ENCODE results near the gene UGT3A1.
"Not testable (repeated sequence)": the region's sequence is repeated elsewhere in the genome, so short reads cannot be mapped to it uniquely, and the experiment has no call there.

UGT3A1 gene

DNA sequence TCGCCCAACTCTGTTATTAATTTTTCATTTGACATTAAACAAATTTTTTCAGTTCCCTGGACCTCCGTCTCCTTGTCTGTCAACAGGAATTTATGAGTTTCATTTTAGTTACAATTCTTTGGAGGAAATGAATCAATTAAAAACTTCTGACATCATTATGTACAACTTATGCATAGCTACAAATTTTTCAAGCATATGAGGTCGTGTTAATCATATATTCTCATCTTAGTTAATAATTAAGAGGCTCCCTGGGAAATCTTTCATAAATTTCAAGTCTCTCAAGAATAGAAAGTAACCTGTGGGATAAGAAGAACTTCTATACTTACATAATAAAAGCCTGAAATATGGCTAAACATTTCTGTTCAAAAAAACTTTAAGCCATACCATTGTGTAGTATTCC is 3.4 kb downstream of the UGT3A1 start:
- Histone ChIP-seq H3K9me3 (replicated peaks; ENCODE audit: low read length) (no peaks in the 10 kb centered on the region), H3K4me2 (ENCODE audit: low read length) (no peak overlapping the region), H3K36me3 (ENCODE audit: insufficient read depth, low read length) (no peaks in the 10 kb centered on the region), H3K4me3 (ENCODE audit: low read length) (no peak overlapping the region), H3K9ac (ENCODE audit: low read depth, low read length) (no peak overlapping the region), H3K27me3 (ENCODE audit: control insufficient read depth, insufficient read depth, low read length) (peaks cover 20% of the 10 kb centered on the region), H3K4me1 (ENCODE audit: control insufficient read depth, insufficient read depth, low read length) (no peaks in the 10 kb centered on the region)

DNA sequence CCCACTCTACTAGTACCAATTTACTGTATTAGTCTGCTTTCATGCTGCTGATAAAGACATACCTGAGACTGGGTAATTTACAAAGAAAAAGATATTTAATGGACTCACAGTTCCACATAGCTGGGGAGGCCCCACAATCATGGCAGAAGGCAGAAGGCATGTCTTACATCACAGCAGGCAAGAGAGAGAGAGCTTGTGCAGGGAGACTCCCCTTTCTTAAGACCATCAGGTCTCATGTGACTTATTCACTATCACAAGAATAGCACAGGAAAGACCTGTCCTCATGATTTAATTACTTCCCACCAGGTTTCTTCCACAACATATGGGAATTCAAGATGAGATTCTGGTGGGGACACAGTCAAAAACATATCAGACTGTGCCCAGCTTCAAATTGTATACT is 11.5 kb downstream of the UGT3A1 start:
- Histone ChIP-seq H3K9ac (ENCODE audit: low read depth, low read length) (no peak overlapping the region), H3K9me3 (replicated peaks; ENCODE audit: low read length) (no peaks in the 10 kb centered on the region), H3K27me3 (ENCODE audit: control insufficient read depth, insufficient read depth, low read length) (no peaks in the 10 kb centered on the region), H3K4me2 (ENCODE audit: low read length) (no peak overlapping the region), H3K4me3 (ENCODE audit: low read length) (no peak overlapping the region), H3K4me1 (ENCODE audit: control insufficient read depth, insufficient read depth, low read length) (no peaks in the 10 kb centered on the region), H3K36me3 (ENCODE audit: insufficient read depth, low read length) (no peaks in the 10 kb centered on the region)

DNA sequence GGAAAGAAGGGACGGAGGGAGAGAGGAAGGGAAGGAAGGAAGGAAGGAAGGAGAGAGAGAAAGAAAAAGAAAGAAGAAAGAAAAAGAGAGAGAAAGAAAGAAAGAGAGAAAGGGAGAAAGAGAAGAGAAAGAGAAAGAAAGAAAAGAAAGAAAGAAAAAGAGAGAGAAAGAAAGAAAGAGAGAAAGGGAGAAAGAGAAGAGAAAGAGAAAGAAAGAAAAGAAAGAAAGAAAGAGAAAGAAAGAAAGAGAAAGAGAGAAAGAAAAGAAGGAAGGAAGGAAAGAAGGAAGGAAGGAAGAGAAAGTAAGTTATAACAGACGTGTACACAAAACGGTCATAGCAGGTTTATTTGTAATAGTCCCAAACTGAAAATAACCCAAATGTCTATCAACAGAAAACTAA is 14.3 kb downstream of the UGT3A1 start:
- H3K9ac ChIP-seq (ENCODE audit: low read depth, low read length); H3K4me2 ChIP-seq (ENCODE audit: low read length); H3K27me3 ChIP-seq (ENCODE audit: control insufficient read depth, insufficient read depth, low read length); H3K36me3 ChIP-seq (ENCODE audit: insufficient read depth, low read length); H3K4me1 ChIP-seq (ENCODE audit: control insufficient read depth, insufficient read depth, low read length); H3K4me3 ChIP-seq (ENCODE audit: low read length); H3K9me3 ChIP-seq (replicated peaks; ENCODE audit: low read length): not testable (repeated sequence)

DNA sequence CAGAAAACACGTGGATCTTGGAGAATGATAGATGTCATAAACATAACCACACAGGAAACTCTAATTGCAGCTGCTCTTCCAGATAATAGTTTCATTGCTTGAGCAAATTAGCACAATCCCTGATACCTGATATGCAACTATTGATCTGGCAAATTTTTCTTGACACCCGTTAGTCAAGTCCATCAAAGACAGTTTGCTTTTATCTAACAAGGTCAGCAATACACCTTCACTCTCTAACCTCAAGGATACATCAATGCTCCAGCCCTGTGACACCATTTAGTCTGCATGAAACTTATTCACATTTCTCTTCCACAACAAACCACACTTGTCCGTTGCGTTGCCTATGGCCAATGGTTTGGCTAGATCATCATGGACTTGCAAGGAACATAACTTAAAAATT is 16.6 kb downstream of the UGT3A1 start:
- Histone ChIP-seq H3K9me3 (replicated peaks; ENCODE audit: low read length) (no peaks in the 10 kb centered on the region), H3K9ac (ENCODE audit: low read depth, low read length) (no peak overlapping the region), H3K4me2 (ENCODE audit: low read length) (no peak overlapping the region), H3K36me3 (ENCODE audit: insufficient read depth, low read length) (no peaks in the 10 kb centered on the region), H3K27me3 (ENCODE audit: control insufficient read depth, insufficient read depth, low read length) (no peaks in the 10 kb centered on the region), H3K4me1 (ENCODE audit: control insufficient read depth, insufficient read depth, low read length) (no peaks in the 10 kb centered on the region), H3K4me3 (ENCODE audit: low read length) (no peak overlapping the region)

DNA sequence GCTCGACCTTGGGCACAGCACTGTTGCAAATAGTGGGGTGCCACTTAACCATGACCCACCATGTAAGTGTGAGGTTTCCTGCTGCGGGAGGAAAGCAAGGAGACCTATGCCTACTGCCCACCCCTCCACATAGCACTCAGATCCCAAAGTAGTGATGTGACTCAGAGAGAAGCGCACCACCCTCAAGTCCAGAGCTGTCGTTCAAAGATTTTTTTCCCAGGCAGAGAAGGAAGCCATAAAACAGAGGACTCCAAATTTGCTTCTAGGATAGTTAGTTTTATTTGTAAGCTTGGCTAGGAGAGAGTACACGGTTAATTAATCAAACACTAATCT is 19.3 kb downstream of the UGT3A1 start:
- Histone ChIP-seq H3K36me3 (ENCODE audit: insufficient read depth, low read length) (no peaks in the 10 kb centered on the region), H3K9ac (ENCODE audit: low read depth, low read length) (no peak overlapping the region), H3K27me3 (ENCODE audit: control insufficient read depth, insufficient read depth, low read length) (no peaks in the 10 kb centered on the region), H3K4me1 (ENCODE audit: control insufficient read depth, insufficient read depth, low read length) (no peaks in the 10 kb centered on the region), H3K9me3 (replicated peaks; ENCODE audit: low read length) (no peaks in the 10 kb centered on the region), H3K4me2 (ENCODE audit: low read length) (no peak overlapping the region), H3K4me3 (ENCODE audit: low read length) (no peak overlapping the region)

DNA sequence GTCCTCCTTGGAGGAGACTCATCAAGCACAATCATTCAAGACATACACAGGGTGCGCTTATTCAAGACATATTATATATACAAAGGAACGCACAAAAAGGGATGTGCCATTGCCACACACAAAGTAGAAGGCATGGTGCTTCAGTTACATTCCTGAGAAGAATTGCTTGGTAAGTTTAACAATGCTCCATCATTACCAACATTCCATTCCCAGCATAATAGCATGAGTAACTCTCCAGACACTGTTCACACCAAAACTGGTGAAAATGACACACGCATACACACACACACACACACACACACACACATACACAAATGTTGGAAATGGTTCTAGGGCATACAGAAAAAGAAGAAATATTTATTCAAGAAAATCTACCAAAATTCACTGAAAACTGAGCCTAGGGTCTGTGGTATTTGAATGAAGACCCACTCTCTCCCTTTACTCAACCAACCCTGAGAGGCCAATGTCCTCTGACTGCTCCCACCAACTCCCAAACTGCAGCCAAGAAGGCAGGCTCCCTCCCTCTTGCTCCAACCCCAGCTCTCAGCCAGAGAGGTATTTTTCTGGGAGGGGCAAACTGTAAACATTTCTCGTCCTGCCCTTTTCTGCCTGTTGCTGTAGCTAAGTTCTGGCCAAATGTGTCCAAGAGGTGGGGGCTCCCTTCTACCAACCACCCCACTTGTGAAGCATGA is 19.9 kb downstream of the UGT3A1 start:
- Histone ChIP-seq H3K4me3 (ENCODE audit: low read length) (no peak overlapping the region), H3K36me3 (ENCODE audit: insufficient read depth, low read length) (no peaks in the 10 kb centered on the region), H3K4me1 (ENCODE audit: control insufficient read depth, insufficient read depth, low read length) (no peaks in the 10 kb centered on the region), H3K9me3 (replicated peaks; ENCODE audit: low read length) (no peaks in the 10 kb centered on the region), H3K27me3 (ENCODE audit: control insufficient read depth, insufficient read depth, low read length) (no peaks in the 10 kb centered on the region), H3K4me2 (ENCODE audit: low read length) (no peak overlapping the region), H3K9ac (ENCODE audit: low read depth, low read length) (no peak overlapping the region)

DNA sequence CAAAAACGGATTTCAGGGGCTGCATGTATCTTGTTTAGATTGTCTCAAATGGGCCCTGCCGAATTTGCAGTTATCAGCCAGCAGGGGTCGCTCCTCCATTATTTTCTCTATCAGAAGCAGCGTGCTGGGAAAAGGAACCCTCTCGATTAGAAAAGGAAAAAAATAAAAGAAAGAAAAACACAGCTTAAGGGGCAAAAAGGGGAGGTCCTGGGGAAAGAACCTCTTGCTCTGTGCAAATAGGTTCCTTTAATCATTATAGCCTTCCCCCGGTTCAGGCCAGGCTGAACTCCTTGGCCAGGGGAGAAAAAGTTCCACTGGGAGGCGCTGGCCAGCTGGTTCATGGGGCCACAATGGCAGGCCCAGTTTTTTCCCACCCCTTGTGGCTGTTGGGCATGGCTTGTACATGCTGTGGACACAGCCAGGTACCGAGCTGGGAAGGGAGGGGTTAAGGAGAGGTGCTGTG is 27.8 kb downstream of the UGT3A1 start:
- no peaks in the 10 kb centered on the region for H3K27me3 ChIP-seq (ENCODE audit: control insufficient read depth, insufficient read depth, low read length)
- no peak overlapping the region for H3K4me2 ChIP-seq (ENCODE audit: low read length)
- H3K4me1 ChIP-seq (ENCODE audit: control insufficient read depth, insufficient read depth, low read length): no peaks in the 10 kb centered on the region
- no peak overlapping the region for H3K4me3 ChIP-seq (ENCODE audit: low read length)
- no peaks in the 10 kb centered on the region for H3K9me3 ChIP-seq (replicated peaks; ENCODE audit: low read length)
- H3K36me3 ChIP-seq (ENCODE audit: insufficient read depth, low read length): no peaks in the 10 kb centered on the region
- no peak overlapping the region for H3K9ac ChIP-seq (ENCODE audit: low read depth, low read length)

DNA sequence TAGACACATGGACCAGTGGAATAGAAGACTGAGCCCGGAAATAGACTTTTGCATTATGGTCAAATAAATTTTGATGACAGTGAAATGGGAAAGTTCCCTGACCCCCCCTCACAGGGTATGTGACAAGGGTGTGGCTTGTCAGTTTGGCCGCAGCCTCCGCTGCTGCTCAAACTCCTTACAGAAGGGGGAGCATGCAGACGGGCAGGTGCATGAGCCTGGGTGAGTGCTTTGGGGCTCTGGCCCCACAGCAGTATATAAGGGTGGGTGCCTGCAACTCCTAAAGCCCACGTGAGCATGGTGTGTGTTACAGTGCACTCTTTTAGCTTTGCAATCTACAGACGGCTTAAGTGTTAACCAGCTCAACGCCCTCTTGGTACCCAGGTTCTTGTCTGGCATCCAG is 30.9 kb downstream of the UGT3A1 start:
- Histone ChIP-seq H3K36me3 (ENCODE audit: insufficient read depth, low read length) (no peaks in the 10 kb centered on the region), H3K4me1 (ENCODE audit: control insufficient read depth, insufficient read depth, low read length) (no peaks in the 10 kb centered on the region), H3K4me3 (ENCODE audit: low read length) (no peak overlapping the region), H3K9ac (ENCODE audit: low read depth, low read length) (no peak overlapping the region), H3K4me2 (ENCODE audit: low read length) (no peak overlapping the region), H3K9me3 (replicated peaks; ENCODE audit: low read length) (no peaks in the 10 kb centered on the region), H3K27me3 (ENCODE audit: control insufficient read depth, insufficient read depth, low read length) (no peaks in the 10 kb centered on the region)

DNA sequence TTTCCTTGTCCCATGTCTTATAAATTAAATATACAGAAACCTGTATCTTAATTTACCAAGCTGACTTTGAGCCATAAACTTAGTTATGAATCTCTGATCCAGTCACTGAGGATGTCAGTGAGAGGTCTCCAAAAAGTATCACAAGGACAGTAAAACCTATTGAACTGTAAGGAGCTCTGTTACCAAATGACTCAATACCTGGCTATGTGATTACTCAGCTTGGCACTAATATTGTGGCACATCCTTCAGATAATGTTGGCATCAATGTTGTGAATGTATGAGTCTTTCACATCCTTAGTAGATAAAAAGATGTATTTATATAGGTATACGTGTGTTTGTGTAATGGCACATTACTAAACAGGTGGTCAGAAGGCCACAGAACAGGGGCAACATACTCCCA is 34.8 kb downstream of the UGT3A1 start:
- H3K9ac ChIP-seq (ENCODE audit: low read depth, low read length): no peak overlapping the region

DNA sequence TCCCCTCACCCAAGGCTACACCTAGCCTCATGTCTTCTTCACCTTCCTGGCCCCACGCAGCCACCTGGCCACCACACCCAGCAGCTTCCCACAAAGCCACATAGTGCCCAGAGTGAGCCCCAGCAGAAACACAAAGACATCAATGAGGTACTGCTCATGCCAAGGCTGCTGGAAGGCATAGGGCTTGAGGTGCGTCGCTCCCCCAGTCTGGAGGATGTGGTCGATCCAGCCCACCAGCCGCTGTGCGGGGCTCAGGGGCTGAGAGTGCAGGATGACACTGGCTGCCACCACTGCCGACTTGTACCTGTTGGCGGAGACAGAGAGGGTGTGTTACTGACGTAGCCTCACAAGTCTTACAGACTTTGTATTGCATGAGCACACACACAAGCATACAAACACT is 37.0 kb downstream of the UGT3A1 start:
- no peak overlapping the region for H3K4me2 ChIP-seq (ENCODE audit: low read length)
- no peaks in the 10 kb centered on the region for H3K4me1 ChIP-seq (ENCODE audit: control insufficient read depth, insufficient read depth, low read length)
- H3K9me3 ChIP-seq (replicated peaks; ENCODE audit: low read length): no peaks in the 10 kb centered on the region
- peaks cover 11% of the 10 kb centered on the region for H3K27me3 ChIP-seq (ENCODE audit: control insufficient read depth, insufficient read depth, low read length)
- no peak overlapping the region for H3K4me3 ChIP-seq (ENCODE audit: low read length)
- H3K36me3 ChIP-seq (ENCODE audit: insufficient read depth, low read length): no peaks in the 10 kb centered on the region
- H3K9ac ChIP-seq (ENCODE audit: low read depth, low read length): no peak overlapping the region

More for the DNA sequence above, 34.8 kb downstream of the UGT3A1 start:
- H3K36me3 ChIP-seq (ENCODE audit: insufficient read depth, low read length): no peaks in the 10 kb centered on the region
- H3K4me2 ChIP-seq (ENCODE audit: low read length): no peak overlapping the region
- H3K4me1 ChIP-seq (ENCODE audit: control insufficient read depth, insufficient read depth, low read length): no peaks in the 10 kb centered on the region
- peaks cover 11% of the 10 kb centered on the region for H3K27me3 ChIP-seq (ENCODE audit: control insufficient read depth, insufficient read depth, low read length)
- no peaks in the 10 kb centered on the region for H3K9me3 ChIP-seq (replicated peaks; ENCODE audit: low read length)
- no peak overlapping the region for H3K4me3 ChIP-seq (ENCODE audit: low read length)

DNA sequence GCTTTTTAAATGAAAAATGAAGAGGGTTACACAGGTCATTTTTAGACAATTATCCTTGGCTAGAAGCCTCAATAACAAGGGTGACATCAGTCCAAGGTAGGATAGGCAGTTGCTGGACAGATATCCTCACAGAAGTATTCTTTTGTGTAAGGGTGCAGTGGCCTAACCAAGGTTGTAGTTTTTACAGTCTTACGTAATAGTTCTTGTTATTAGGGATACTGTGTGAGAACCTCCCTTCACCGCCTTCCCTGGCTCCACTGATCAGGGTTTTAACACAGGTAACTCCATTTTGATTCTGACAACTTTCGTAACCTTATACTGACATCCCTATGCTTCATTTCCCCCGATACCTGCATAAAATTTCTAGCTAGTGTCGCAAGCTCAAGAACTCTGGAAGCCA is 44.1 kb downstream of the UGT3A1 start:
- Histone ChIP-seq H3K9ac (ENCODE audit: low read depth, low read length) (no peak overlapping the region), H3K9me3 (replicated peaks; ENCODE audit: low read length) (no peaks in the 10 kb centered on the region), H3K4me3 (ENCODE audit: low read length) (no peak overlapping the region)

DNA sequence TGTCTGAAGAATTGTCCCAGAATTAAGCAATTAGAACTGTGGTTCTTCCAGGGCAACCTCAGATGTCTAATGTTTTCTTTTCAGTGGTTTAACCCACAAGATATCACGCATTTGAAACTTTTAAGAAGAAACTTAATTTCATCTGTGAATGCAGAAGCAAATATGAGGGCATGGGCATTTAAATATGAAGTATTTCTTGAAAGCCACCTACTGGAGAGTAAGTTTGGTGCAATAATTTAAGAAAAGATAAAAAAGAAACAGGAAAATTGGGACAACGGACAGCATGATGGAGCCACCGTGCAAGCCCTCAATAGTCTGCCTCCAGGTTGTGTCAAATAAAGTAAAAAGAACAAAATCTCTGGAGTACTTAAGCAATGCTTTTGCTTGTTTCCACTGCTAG is 51.6 kb downstream of the UGT3A1 start:
- no peaks in the 10 kb centered on the region for H3K36me3 ChIP-seq (ENCODE audit: insufficient read depth, low read length)
- H3K27me3 ChIP-seq (ENCODE audit: control insufficient read depth, insufficient read depth, low read length): peaks cover 30% of the 10 kb centered on the region
- no peaks in the 10 kb centered on the region for H3K4me1 ChIP-seq (ENCODE audit: control insufficient read depth, insufficient read depth, low read length)
- no peak overlapping the region for H3K4me2 ChIP-seq (ENCODE audit: low read length)
- no peak overlapping the region for H3K9ac ChIP-seq (ENCODE audit: low read depth, low read length)
- no peaks in the 10 kb centered on the region for H3K9me3 ChIP-seq (replicated peaks; ENCODE audit: low read length)
- H3K4me3 ChIP-seq (ENCODE audit: low read length): no peak overlapping the region

More for the DNA sequence above, 44.1 kb downstream of the UGT3A1 start:
- Histone ChIP-seq H3K4me1 (ENCODE audit: control insufficient read depth, insufficient read depth, low read length) (no peaks in the 10 kb centered on the region), H3K36me3 (ENCODE audit: insufficient read depth, low read length) (no peaks in the 10 kb centered on the region), H3K27me3 (ENCODE audit: control insufficient read depth, insufficient read depth, low read length) (peaks cover 12% of the 10 kb centered on the region), H3K4me2 (ENCODE audit: low read length) (no peak overlapping the region)

Data from skeletal muscle satellite cell (primary cell).